GM04503 (cell line): ENCODE results near the gene DLGAP4.

Experiments
- DNase-seq: peaks from one replicate; pipeline ENCODE4 v3.0.0-alpha.2; 2012; ENCODE audit warnings: low read depth

DLGAP4 gene

DNA sequence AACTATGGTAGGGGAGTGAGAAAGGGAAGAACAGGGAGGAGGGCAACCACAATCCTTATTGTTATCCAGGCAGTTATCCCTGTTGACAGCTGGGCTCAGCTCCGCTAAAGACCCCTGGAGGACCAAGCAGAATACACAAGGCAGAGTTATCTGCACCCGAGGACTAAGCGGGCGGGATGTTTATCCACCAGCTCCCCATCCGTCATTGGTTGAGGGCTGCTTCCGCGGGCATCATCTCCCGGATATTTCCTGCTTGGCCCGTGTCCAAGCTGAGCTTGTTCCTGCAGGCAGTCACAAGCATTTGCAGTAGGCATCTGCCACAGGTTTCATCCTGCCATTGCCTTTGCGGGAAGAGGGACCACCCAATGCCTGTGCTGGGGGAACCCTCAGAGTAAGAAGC is 102.1 kb downstream of the DLGAP4 start:
- no peak for DNase-seq

DNA sequence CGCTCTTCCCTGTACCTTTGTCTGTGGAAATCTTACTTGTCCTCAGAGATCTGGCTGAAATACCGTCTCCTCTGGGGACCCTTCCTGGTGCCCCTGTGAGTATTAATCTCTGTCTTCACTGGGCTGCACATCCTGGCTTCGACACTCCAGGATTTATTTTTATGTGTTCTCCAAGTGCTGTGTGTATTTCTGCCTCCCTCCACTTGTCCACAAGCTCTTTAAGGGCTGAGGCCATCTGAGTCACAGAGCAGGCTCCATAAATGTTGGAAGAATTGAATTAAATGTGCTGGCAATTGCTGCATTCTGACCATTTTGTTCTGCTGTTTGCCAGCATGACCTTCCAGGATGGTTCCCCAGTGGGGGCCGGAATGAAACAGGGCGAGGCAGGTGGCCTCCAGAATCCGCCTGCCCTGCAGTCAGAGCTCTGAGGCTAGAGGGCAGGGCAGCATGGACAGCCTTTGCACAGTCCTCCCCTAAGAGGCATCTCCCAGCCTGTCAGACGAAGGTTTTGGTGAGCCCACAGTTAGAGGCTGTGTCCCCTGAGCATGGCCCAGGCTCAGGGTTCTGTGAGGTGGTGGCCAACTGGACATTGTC is 105.8 kb downstream of the DLGAP4 start:
- DNase-seq: no peak

DNA sequence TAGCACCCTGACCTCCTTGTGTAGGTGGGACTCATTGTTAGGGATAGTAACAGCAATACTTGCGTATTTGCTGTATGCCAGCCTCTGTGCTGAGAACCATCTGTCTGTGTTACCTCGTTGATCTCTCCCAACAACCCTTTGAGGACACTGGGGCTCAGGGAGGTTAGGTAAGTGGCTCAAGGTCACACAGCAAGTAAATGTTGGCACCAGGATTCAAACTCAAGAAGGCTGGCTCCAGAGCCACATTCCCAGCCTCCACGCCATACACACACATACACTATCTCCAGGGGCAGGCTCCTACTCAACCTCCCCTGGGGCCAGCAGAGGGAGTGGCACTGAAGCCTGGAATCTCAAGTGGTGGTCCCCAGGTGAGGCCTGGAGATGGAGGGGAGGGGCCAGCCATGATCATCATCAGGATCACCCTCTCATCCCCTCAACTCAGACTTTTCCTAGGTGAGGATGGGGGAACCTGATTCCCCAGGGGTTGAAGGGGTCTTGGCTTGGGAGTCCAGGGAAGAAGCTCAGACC is 109.4 kb downstream of the DLGAP4 start:
- DNase-seq: no peak

DNA sequence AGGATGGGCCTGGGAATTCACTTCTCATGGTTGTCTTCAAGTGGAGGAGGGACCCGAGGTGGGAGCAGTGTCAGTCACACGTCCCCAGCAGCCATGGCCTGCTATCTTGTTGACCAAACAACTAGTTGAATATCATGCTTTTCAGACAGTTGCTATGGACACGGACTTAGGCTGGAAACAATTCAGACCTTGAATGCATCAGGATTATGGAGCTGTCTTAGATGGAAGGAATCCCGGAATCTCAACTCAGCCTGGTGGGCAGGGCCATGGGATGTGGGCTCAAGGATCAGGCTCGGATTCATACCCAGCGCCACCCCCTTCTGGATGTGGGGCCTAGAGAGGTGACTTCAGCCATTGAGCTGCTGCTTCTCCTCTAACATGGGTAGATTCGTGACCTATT is 112.6 kb downstream of the DLGAP4 start:
- DNase-seq: no peak

DNA sequence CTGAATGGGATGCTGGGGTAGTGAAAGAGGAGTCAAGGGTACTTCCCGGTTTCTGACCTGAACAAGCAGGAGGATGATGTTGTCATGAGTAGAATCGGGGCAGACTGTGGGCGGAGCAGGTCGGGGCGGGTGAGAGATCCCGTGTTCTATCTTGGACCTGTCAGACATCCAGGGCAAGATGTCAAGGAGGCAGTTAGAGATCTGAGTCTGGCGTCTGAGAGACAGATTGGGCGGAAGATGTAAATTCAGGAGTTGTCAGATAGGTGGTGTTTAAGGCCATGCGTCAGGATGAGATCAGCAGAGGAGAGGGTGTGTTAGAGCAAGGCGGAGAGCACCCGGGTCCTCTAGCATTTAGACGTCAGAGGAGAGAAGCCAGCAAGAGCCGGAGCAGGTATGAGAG is 115.5 kb downstream of the DLGAP4 start:
- no peak for DNase-seq

DNA sequence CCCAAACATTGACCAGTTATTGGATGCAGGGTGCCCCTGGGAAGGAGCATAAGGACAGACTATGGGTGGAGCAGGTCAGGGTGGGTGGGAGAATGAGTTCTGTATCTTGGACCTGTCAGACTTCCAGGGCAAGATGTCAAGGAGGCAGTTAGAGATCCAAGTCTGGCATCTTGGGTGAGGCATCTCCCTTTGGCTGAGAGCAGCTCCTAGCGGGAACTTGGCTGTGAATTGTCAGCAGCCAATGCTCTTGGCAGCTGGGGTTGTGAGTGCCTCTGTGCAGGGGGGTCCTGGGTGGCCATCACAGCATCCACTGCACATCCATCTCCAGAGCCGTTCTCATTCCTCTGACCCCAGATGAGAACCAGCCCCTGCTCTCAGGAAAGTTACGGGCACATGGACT is 118.2 kb downstream of the DLGAP4 start:
- no peak for DNase-seq

DNA sequence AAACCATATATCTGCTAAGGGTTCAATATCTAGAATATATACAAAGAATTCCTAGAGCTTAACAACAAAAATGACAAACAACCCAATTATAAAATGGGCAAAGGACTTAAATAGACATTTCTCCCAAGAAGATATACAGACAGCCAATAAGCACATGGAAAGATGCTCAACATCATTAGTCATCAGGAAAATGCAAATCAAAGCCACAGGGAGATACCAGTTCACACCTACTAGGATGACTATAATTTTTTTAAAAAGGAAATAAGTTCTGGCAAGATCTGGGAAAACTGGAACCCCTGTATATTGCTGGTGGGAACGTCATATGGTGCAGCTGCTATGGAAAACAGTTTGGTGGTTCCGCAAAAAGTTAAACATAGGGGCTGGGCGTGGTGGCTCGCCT is 119.0 kb downstream of the DLGAP4 start:
- DNase-seq: no peak

DNA sequence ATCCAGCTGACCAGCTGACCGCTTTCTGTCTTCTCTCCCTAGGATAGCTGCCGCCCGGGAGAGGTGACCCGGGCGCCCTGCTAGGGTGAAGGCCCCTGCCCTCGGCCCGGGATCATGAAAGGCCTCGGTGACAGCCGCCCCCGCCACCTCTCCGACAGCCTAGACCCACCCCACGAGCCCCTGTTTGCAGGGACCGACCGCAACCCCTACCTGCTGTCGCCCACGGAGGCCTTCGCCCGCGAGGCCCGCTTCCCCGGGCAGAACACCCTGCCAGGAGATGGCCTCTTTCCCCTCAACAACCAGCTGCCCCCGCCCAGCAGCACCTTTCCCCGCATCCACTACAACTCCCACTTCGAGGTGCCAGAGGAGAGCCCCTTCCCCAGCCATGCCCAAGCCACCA is 125.5 kb downstream of the DLGAP4 start:
- DNase-seq: no peak

DNA sequence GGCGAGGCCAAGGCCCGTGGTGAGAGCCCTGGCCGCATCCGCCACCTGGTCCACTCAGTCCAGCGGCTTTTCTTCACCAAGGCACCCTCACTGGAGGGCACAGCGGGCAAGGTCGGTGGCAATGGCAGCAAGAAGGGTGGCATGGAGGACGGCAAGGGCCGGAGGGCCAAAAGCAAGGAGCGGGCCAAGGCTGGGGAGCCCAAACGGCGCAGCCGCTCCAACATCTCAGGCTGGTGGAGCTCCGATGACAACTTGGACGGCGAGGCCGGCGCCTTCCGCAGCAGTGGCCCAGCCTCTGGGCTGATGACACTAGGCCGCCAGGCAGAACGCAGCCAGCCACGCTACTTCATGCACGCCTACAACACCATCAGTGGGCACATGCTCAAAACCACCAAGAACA is 126.0 kb downstream of the DLGAP4 start:
- no peak for DNase-seq

DNA sequence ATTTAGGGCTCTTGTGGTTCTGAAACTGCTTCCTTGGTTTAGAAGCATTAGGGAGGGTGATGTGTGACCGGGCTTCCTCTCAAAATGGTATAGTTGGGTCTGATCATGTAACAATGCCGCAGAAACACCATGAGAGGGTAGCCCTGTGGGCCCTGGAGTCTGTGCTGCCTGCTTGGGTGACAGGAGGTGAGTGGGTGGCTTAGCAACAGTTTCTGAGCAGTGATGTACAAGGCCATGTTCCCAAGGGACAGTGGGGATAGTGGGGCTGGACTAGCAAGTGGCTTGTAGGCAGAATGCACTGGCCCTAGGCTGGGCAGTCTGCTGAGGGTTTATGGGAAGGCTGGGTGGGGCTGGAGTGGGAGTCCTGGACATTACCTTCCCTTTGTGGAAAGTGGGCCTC is 128.2 kb downstream of the DLGAP4 start:
- no peak for DNase-seq

DNA sequence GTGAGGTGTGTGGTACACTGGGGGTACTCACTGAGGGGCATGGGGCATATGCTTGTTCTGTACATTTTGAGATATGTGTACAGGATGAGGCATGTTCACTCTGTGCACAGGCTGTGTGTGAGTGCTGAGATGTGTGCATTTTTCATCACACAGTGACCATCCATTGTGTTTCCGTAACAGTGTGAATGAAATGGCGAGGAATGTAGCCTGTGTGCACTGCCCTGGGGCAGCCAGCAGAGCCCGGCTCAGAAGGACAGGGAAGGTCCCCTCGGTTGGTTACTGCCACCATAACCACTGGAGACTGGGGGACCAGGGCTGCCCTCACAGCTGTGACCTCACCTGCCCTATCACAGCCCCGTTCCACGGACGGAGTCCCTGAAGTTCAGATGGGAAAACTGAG is 129.0 kb downstream of the DLGAP4 start:
- no peak for DNase-seq

DNA sequence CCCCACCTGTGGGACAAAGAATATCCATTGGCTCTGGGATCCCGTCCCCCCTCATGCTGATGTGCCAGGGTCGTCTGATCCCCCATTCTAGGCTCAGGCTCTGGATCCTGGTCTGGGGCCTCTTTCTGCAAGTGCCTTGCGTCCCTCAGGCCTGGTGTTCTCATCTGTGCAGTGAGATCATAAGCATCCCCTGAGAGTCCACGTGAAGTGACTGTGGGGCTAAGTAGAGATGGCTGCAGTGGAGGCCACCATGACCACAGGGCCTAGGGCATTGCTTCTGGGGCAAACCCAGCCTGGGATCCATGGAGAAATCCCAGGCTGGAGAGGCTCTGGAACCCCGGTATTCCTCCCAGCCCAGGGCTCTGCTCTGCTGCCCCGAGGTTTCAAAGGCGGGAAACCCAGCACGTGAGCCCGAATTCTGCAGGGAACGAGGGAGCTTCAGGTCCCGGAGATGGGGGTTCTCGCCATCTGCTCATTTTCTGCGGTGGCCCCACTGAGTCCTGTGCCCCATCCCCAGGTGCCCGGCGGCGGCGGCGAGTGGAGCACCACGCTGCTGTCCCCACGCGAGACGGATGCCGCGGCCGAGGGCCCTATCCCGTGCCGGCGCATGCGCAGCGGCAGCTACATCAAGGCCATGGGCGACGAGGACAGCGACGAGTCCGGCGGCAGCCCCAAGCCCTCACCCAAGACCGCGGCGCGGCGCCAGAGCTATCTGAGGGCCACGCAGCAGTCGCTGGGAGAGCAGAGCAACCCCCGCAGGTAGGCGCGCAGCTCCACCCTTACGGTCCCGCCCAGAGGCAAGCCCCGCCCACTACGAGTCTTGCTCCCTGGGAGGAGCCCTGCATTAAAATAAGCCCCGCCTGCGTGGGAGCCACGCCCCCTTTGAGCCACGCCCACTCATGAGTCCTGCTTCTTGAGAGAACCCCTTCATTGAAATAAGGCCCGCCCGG is 129.7 kb downstream of the DLGAP4 start:
- DNase-seq: no peak

DNA sequence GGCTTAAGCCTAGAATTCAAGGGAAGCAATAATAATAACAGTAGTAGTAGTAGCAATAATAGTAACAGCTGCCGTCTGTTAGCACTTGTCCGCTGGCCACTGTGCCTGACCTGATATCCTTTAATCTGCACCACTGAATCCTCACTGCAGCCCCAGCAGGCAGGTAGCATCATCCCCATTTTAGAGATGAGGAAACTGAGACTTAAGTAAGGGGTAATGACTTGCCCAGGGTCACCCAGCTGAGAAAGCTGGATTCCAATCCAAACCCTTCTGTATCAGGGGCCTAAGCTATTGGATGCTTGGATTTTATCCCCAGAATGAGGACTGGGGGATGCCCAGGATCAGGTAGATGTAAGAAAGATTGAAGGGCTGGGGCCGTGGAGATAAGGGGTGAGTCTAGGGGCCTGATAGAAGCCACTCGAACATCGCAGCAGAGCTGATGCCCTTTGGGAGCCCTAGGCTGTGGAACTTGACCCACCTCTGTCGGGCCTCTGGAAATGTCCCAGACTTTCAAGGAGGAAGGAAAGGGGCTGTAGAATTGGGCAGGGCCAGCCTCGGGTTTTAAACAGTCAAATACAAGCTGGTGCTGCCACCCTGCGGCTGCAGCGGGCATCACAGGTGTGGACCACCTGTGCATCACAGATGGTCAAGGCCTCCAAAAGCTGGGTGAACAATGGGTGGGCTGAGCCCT is 133.0 kb downstream of the DLGAP4 start:
- DNase-seq: no peak

DNA sequence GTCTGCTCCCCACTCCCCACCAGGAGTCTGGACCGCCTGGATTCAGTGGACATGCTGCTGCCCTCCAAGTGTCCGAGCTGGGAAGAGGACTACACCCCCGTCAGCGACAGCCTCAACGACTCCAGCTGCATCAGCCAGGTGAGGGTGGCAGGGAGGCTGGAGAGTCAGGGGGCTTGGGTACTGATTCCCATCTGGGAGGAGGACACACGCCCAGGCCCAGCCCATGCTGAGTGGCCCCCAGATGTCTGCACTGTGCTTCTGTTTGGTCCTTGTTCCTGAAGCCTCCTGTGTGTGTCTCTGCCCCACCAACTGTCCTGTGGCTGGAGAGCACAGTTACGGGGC is 133.6 kb downstream of the DLGAP4 start:
- no peak for DNase-seq

DNA sequence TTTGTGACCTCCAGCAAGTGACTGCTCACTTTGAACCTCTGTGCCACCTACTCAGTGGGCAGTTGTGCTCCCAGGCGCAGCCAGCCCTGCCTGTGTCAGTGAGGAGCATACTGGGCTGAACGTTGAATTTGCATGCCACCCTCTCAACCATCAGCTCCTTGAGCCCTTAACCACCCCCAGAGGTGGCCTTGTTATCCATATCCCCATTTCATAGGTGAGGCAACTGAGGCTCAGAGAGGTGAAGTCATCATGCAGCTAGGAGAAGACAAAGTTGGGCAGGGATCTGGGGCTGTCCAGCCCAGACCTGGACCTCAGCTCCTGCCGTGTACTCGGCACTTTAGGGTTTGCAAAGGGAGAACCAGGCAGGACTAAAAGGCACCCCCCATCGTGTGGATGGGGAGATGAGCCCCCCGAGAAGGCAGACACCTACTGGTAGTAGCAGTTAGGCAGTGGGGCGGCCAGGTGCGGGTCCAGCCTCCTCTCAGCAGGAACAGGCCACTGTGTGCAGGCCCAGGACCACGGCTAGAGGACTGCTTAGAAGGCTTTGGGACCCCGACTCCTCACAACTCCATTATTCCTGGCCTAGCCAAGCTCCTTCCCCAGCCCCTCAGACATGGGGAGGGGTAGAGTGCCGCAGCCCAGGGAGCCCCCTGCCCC is 134.4 kb downstream of the DLGAP4 start:
- no peak for DNase-seq

DNA sequence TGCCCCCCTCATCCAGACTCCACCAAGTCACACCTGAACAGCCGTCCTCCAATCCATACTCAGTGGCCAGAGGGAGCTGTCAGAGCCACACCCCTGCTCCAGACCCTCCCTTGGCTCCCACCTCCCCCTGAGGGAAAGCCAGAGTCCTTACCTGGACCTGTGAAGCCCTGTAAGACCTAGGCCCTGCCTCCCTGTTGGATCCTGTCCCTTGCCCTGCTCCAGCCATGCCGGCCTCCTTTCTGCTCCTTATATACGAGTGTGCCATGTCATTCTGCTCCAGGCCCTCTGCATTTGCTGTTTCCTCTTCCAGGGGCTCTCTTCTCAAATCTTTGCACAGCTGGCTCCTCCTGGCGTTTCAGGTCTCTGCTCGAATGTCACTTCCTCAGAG is 134.9 kb downstream of the DLGAP4 start:
- no peak for DNase-seq

DNA sequence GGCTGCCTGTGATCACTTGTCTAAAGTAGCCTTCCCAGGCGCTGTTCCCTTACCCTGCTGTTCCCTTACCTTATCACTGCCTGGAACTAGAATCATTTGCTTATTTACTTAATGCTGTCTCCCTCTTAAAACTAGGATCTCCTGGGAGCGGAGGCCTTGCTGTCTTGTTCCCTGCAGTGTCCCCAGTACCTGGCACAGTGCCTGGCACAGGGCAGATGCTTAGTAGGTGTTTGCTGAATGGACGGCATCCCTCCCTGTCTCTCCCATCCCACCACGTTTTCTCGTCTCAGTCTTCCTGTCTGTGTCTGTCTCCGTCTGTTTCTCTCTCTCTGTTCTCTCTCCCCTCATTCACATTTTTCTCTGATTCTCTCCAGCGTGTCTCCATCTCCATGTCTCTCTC is 135.3 kb downstream of the DLGAP4 start:
- DNase-seq: no peak

DNA sequence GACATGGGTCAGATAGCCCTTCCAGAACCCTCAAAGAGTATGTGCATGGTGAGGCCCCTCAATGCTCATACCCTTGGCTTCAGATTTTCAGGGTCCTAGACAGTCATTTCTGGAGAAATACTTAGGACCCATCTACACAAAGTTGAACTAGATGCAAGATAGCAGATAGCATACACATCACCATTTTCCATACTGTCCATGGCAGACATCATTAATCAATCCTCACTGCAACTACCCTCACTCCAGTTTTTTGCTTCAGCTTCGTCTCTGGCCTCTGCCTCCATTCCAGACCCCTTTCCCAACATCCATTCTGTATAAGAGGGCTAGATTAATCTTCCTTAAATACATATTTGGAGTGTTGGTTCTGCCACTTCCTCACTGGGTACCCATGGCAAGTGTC is 139.7 kb downstream of the DLGAP4 start:
- no peak for DNase-seq

DNA sequence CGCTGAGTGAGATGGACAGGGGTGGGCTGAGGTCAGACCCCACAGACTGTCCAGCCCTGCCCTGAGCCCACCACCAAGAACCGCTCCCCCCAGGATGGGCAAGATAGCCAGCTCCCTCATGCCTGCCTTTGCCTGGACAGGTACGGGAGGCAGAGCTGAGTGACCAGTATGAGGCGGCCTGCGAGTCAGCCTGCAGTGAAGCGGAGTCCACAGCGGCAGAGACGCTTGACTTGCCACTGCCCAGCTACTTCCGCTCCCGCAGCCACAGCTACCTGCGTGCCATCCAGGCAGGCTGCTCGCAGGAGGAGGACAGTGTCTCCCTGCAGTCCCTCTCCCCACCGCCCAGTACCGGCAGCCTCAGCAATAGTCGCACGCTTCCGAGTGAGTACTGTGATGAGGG is 140.4 kb downstream of the DLGAP4 start:
- no peak for DNase-seq

DNA sequence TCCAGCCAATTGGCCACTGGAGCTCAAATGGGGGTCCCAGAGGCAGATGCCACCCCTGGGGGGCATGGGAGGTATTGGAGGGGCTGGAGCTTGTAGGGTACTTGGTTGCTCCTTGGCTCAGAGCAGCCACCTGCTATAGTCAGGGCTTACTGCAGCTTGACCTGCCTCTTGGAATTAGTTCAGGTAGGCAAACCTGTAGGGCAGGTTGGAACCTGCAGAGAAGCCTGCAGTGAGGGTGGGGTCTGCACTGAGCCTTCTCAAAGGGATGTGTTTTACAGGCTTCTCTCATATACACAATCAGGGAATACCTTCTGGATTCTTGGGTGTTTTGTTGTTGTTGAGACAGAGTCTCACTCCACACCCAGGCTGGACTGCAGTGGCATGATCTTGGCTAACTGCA is 141.0 kb downstream of the DLGAP4 start:
- no peak for DNase-seq

DNA sequence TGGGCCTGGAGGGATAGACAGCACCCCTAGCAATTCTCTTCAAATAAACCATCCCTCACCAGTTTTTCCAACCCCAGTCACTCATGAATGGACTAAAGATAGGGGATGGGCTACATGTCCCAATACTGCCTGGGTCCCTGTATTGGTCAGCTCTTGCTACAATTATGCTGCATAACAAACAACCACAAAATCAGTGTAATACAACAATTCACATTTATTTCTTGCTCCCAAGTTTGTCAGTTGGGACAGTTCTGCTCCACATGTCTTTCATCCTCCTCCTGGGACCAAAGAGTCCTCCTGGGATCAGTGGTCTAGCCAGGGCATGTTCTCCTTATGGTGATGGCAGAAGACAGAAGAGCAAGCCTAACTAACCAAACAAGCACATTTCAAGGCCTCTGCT is 143.5 kb downstream of the DLGAP4 start:
- no peak for DNase-seq

DNA sequence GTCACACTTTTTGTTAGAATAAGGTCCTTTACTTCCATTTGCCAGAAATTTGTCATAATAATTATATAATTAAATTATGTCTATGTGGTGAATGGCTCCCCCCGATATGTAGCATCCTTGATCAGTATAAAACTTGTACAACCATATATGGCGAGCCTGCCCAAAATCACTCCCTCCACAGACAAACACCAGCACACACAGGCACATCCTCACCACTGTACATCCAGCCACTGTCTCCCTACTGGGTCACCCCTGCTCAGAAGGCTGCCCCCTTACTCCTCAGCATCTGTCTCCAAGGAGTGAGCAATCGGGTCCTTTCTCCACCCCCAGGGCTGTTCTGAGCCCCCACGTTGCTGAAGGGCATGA is 148.2 kb downstream of the DLGAP4 start:
- no peak for DNase-seq
